ENCODE data around the gene KDM3B. TPM values are rescaled to one million over a fixed set of nuclear protein-coding genes. Genes with fewer than 3 reads are reported as not detected.
"Not testable (repeated sequence)": the region's sequence is repeated elsewhere in the genome, so short reads cannot be mapped to it uniquely, and the experiment has no call there.

The KDM3B gene
- polyA plus RNA-seq, 2 of the 4 experiments (the other 2 are of a cell fraction), result 38.1 to 52.5 TPM

DNA sequence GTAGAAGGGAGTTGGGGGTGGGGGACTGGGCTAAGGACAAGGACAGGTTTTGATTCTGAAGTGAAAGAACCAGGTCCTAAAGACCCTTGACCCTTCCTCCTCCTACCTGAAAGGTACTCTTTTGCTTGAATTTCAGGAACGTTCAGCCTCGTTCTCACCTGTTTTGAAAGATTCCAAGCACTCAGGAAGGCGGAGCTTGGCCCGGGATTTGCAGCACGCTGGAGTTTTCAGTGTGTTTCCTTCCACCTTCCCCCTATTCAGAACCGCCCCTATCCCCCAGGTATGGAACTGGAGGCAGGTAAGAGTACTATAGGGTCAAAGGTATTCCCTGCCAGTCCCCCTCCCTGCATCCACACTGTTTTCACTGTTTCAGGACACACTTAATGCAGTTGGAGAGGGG lies 119.9 kb downstream of the KDM3B start:
- Histone ChIP-seq H3K4me2 (no peak overlapping the region), H3K4me1 (no peaks in the 10 kb centered on the region), H3K27ac (no peak overlapping the region), H3K9me3 (no peaks in the 10 kb centered on the region), H3K4me3 (no peak overlapping the region)
- DNase-seq (ENCODE audit: low read depth in 1 of 2, low spot score in 1 of 2) (no peak), FAIRE-seq (no peak), ATAC-seq (no peak)
- CTCF ChIA-PET, result interaction anchor here (1.1 to 1.8 kb wide), 5 partner anchors 8 to 31 kb away, joined by 3 to 9 read pairs (median 3); partner anchors contain the start of gene EGR1
- POLR2A ChIA-PET, result no interaction called here
- TF ChIP-seq, protein P1, sequence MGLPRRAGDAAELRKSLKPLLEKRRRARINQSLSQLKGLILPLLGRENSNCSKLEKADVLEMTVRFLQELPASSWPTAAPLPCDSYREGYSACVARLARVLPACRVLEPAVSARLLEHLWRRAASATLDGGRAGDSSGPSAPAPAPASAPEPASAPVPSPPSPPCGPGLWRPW (IDR thresholded peaks at IDR 0.05), result no peak
- no peak for TF ChIP-seq CBX8 (IDR thresholded peaks at IDR 0.05)
- TF ChIP-seq, protein P2, sequence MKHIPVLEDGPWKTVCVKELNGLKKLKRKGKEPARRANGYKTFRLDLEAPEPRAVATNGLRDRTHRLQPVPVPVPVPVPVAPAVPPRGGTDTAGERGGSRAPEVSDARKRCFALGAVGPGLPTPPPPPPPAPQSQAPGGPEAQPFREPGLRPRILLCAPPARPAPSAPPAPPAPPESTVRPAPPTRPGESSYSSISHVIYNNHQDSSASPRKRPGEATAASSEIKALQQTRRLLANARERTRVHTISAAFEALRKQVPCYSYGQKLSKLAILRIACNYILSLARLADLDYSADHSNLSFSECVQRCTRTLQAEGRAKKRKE (CRISPR knock-in tag; IDR thresholded peaks at IDR 0.05; ENCODE audit: low read depth), result no peak
- TF ChIP-seq, protein P3, sequence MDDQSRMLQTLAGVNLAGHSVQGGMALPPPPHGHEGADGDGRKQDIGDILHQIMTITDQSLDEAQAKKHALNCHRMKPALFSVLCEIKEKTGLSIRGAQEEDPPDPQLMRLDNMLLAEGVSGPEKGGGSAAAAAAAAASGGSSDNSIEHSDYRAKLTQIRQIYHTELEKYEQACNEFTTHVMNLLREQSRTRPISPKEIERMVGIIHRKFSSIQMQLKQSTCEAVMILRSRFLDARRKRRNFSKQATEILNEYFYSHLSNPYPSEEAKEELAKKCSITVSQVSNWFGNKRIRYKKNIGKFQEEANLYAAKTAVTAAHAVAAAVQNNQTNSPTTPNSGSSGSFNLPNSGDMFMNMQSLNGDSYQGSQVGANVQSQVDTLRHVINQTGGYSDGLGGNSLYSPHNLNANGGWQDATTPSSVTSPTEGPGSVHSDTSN (IDR thresholded peaks at IDR 0.05), result no peak
- TF ChIP-seq, protein P4, sequence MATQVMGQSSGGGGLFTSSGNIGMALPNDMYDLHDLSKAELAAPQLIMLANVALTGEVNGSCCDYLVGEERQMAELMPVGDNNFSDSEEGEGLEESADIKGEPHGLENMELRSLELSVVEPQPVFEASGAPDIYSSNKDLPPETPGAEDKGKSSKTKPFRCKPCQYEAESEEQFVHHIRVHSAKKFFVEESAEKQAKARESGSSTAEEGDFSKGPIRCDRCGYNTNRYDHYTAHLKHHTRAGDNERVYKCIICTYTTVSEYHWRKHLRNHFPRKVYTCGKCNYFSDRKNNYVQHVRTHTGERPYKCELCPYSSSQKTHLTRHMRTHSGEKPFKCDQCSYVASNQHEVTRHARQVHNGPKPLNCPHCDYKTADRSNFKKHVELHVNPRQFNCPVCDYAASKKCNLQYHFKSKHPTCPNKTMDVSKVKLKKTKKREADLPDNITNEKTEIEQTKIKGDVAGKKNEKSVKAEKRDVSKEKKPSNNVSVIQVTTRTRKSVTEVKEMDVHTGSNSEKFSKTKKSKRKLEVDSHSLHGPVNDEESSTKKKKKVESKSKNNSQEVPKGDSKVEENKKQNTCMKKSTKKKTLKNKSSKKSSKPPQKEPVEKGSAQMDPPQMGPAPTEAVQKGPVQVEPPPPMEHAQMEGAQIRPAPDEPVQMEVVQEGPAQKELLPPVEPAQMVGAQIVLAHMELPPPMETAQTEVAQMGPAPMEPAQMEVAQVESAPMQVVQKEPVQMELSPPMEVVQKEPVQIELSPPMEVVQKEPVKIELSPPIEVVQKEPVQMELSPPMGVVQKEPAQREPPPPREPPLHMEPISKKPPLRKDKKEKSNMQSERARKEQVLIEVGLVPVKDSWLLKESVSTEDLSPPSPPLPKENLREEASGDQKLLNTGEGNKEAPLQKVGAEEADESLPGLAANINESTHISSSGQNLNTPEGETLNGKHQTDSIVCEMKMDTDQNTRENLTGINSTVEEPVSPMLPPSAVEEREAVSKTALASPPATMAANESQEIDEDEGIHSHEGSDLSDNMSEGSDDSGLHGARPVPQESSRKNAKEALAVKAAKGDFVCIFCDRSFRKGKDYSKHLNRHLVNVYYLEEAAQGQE (IDR thresholded peaks at IDR 0.05), result peak; percentile 9; the same call in 1 of the 2 replicates
- TF ChIP-seq BHLHE40 (IDR thresholded peaks at IDR 0.05; ENCODE audit: low read depth, low read length), result no peak
- no peak for TF ChIP-seq HOXA7 (CRISPR knock-in tag; IDR thresholded peaks at IDR 0.05)
- TF ChIP-seq TFCP2L1 (CRISPR knock-in tag; IDR thresholded peaks at IDR 0.05), result no peak
- 0 out of 2 replicates have a peak, but pooled peaks have one; percentile 30 for TF ChIP-seq POLR2AphosphoS2 (conservative IDR thresholded peaks at IDR 0.05; ENCODE audit: low read length)
- WGBS (ENCODE audit: missing lambda C conversion rate), result 51% methylated on average over 6 of the region's 6 CpGs

DNA sequence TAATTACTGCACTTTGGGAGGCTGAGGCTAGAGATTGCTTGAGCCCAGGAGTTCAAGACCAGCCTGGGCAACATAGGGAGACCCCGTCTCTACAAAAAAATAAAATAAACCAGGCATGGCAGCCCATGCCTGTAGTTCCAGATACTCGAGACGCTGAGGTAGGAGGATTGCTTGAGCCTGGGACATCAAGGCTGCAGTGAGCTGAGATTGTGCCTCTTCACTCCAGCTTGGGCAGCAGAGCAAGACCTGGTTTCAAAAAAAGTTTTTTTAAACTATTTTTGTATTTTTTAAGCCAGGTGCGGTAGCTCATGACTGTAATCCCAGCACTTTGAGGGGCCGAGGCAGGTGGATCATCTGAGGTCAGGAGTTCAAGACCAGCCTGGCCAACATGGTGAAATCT lies 120.7 kb downstream of the KDM3B start:
- ChIA-PET CTCF (interaction anchor here (0.6 to 1.8 kb wide), 5 partner anchors 9 to 262 kb away, joined by 3 to 8 read pairs (median 3); partner anchors contain the start of gene EGR1), POLR2A (interaction anchor here (0.9 kb wide), 1 partner anchor 9 kb away, joined by 3 read pairs; no protein-coding TSS in a partner anchor)
- not testable (repeated sequence) for FAIRE-seq

DNA sequence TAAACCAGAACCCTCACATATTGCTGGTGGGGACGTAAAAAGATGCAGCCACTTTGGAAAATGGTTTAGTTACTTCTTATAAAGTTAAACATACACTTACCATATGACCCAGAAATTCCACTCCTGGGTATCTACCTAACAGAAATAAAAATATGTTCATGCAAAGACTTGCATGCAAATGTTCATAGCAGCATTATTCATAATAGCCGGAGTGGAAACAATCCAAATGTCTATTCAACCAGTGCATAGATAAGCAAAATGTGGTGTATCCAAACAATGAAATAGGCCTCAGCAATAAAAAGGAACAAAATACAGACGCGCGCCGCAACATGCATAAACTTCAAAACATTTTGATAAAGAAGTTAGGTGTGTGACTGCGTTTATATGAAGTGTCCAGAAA lies 124.4 kb downstream of the KDM3B start:
- no peak for FAIRE-seq
- DNase-seq (ENCODE audit: low read depth in 1 of 2, low spot score in 1 of 2), result no peak

More for the DNA sequence above, 120.7 kb downstream of the KDM3B start:
- WGBS (ENCODE audit: missing lambda C conversion rate), result 61% methylated on average over 5 of the region's 5 CpGs
- H3K4me1 ChIP-seq; H3K9me3 ChIP-seq; H3K4me3 ChIP-seq; H3K4me2 ChIP-seq; ATAC-seq; DNase-seq (ENCODE audit: low read depth in 1 of 2, low spot score in 1 of 2); H3K27ac ChIP-seq: not testable (repeated sequence)

DNA sequence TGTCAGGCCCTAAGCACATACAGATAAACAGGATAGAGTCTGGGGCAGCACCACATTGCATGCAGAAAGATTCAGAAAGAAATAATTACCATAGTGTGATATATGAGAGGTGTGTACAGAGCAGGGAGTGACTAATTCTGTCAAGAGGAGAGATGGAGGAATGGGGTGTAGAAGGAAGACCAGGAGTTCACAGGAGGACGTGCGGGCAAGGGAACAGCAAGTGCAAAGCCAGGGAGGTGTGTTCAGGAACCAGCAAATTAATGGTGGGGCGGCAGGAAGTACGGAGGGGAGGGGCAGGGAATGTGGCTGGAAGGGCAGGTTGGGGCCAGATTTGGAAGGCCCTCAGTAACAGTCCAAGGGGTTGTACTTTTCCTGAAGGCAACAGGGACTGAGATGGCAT lies 130.2 kb downstream of the KDM3B start:
- FAIRE-seq (no peak), ATAC-seq (peak; percentile 54 to 68), DNase-seq (ENCODE audit: low read depth in 1 of 2, low spot score in 1 of 2) (no peak)
- H3K4me2 ChIP-seq, result no peak overlapping the region
- ChIA-PET CTCF (interaction anchor here (1.2 to 2.3 kb wide), 3 partner anchors 9 to 33 kb away, joined by 3 to 11 read pairs (median 4); no protein-coding TSS in a partner anchor), POLR2A (no interaction called here)
- H3K4me1 ChIP-seq, result no peaks in the 10 kb centered on the region
- H3K9me3 ChIP-seq, result no peaks in the 10 kb centered on the region
- H3K4me3 ChIP-seq, result no peak overlapping the region
- TF ChIP-seq TP53 (CRISPR knock-in tag; IDR thresholded peaks at IDR 0.05) (no peak), SMC3 (IDR thresholded peaks at IDR 0.05) (no peak), HOXB13 (CRISPR knock-in tag; IDR thresholded peaks at IDR 0.05; ENCODE audit: low read depth) (no peak)
- TF ChIP-seq, protein P5, sequence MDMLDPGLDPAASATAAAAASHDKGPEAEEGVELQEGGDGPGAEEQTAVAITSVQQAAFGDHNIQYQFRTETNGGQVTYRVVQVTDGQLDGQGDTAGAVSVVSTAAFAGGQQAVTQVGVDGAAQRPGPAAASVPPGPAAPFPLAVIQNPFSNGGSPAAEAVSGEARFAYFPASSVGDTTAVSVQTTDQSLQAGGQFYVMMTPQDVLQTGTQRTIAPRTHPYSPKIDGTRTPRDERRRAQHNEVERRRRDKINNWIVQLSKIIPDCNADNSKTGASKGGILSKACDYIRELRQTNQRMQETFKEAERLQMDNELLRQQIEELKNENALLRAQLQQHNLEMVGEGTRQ (IDR thresholded peaks at IDR 0.05), result no peak
- 58% methylated on average over 4 of the region's 4 CpGs for WGBS (ENCODE audit: missing lambda C conversion rate)
- H3K27ac ChIP-seq, result no peak overlapping the region

More for the DNA sequence above, 124.4 kb downstream of the KDM3B start:
- no peak for ATAC-seq
- H3K4me2 ChIP-seq, result no peak overlapping the region
- no peaks in the 10 kb centered on the region for H3K9me3 ChIP-seq
- WGBS (ENCODE audit: missing lambda C conversion rate), result 81% methylated on average over 7 of the region's 7 CpGs
- TF ChIP-seq RFX5 (IDR thresholded peaks at IDR 0.05) (no peak), PHF8 (IDR thresholded peaks at IDR 0.05; ENCODE audit: borderline replicate concordance, low read depth) (no peak)
- CTCF ChIA-PET, result interaction anchor here (1.6 kb wide), 1 partner anchor 13 kb away, joined by 3 read pairs; no protein-coding TSS in a partner anchor
- POLR2A ChIA-PET, result no interaction called here
- H3K4me3 ChIP-seq, result no peak overlapping the region
- H3K27ac ChIP-seq, result no peak overlapping the region
- no peaks in the 10 kb centered on the region for H3K4me1 ChIP-seq
